Neural cell (in vitro differentiated cells): ENCODE results near the gene FREM3. TPM values are rescaled to one million over a fixed set of nuclear protein-coding genes. Genes with fewer than 3 reads are reported as not detected.

Experiments used
- H2AFZ ChIP-seq: fragments of 200-600, 300-800 bp; sonication (generic), shearing (Covaris generic); 2 replicates; pipeline ENCODE4 v1.6.0; 2014; ENCODE audit warnings: low read depth, mild to moderate bottlenecking, antibody characterized with exemption, low read length, moderate library complexity
- H3F3A ChIP-seq: fragments of 200-600 bp; shearing (Covaris generic); 2 replicates; pipeline ENCODE4 v1.6.1; 2016; ENCODE audit warnings: mild to moderate bottlenecking, moderate library complexity, mixed read lengths, antibody characterized with exemption, low read length; ENCODE audit not compliant: insufficient read depth, poor library complexity, severe bottlenecking
- H3K27ac ChIP-seq: fragments of 200-600, 300-800 bp; sonication (generic), shearing (Covaris generic); 2 replicates; pipeline ENCODE4 v1.5.1; 2014; ENCODE audit warnings: mild to moderate bottlenecking, low read length, moderate library complexity
- H3K27me3 ChIP-seq: fragments of 300-800, 200-600 bp; sonication (generic), shearing (Covaris generic); 2 replicates; pipeline ENCODE4 v1.6.0; 2014; ENCODE audit warnings: mild to moderate bottlenecking, low read depth, low read length, moderate library complexity; ENCODE audit not compliant: insufficient read depth
- H3K36me3 ChIP-seq: fragments of 300-800, 200-600 bp; sonication (generic), shearing (Covaris generic); 2 replicates; pipeline ENCODE4 v1.5.1; 2014; ENCODE audit warnings: mild to moderate bottlenecking, antibody characterized with exemption, low read length, moderate library complexity; ENCODE audit not compliant: insufficient read depth
- H3K4me2 ChIP-seq: fragments of 300-800, 200-600 bp; sonication (generic), shearing (Covaris generic); 2 replicates; pipeline ENCODE4 v1.6.0; 2014; ENCODE audit warnings: mild to moderate bottlenecking, low read length
- H3K4me3 ChIP-seq: fragments of 300-800, 200-600 bp; sonication (generic), shearing (Covaris generic); 2 replicates; pipeline ENCODE4 v1.5.1; 2014; ENCODE audit warnings: mild to moderate bottlenecking, low read length, moderate library complexity
- H3K79me2 ChIP-seq: fragments of 200-600 bp; shearing (Covaris generic); replicated peaks from 2 replicates; pipeline ENCODE4 v1.6.0; 2014; ENCODE audit warnings: mild to moderate bottlenecking, low read length, moderate library complexity; ENCODE audit not compliant: insufficient read depth
- H3K9ac ChIP-seq: fragments of 300-800, 200-600 bp; sonication (generic), shearing (Covaris generic); 2 replicates; pipeline ENCODE4 v1.6.1; 2016; ENCODE audit warnings: mild to moderate bottlenecking, low read length, mixed read lengths
- H3K9me2 ChIP-seq: fragments of 200-600 bp; shearing (Covaris generic); 2 replicates; pipeline ENCODE4 v1.6.1; 2016; ENCODE audit warnings: mild to moderate bottlenecking, low read length, mixed read lengths; ENCODE audit not compliant: insufficient read depth
- H3K9me3 ChIP-seq: fragments of 200-600, 300-800 bp; sonication (generic), shearing (Covaris generic); 2 replicates; pipeline ENCODE4 v1.6.1; 2016; ENCODE audit warnings: mild to moderate bottlenecking, mixed run types, low read length, moderate library complexity, mixed read lengths
- H4K20me1 ChIP-seq: fragments of 200-600 bp; shearing (Covaris generic); 2 replicates; pipeline ENCODE4 v1.6.1; 2016; ENCODE audit warnings: mild to moderate bottlenecking, mixed run types; ENCODE audit not compliant: insufficient read depth
- CTCF ChIP-seq: fragments of 450-650 bp; IDR thresholded peaks from 2 replicates; pipeline ENCODE4 v1.5.1; 2014; ENCODE audit warnings: antibody characterized with exemption, mild to moderate bottlenecking, moderate library complexity; ENCODE audit not compliant: poor library complexity, severe bottlenecking
- EZH2 ChIP-seq: fragments of 200-600, 300-800 bp; shearing (Covaris generic), sonication (generic); IDR thresholded peaks from 2 replicates; pipeline ENCODE4 v1.6.1; 2014; ENCODE audit warnings: antibody characterized with exemption, low read length, borderline replicate concordance, mild to moderate bottlenecking; ENCODE audit not compliant: insufficient read depth, poor library complexity, severe bottlenecking
- MXI1 ChIP-seq: fragments of 450-650 bp; conservative IDR thresholded peaks from 2 replicates; pipeline ENCODE4 v1.6.1; 2014; ENCODE audit warnings: antibody characterized with exemption, mild to moderate bottlenecking; ENCODE audit not compliant: poor library complexity, severe bottlenecking
- POLR2AphosphoS5 ChIP-seq: IDR thresholded peaks from 2 replicates; pipeline ENCODE4 v1.6.1; 2012
- RAD21 ChIP-seq: fragments of 450-650 bp; conservative IDR thresholded peaks from 2 replicates; pipeline ENCODE4 v1.6.1; 2014; ENCODE audit warnings: antibody characterized with exemption, mild to moderate bottlenecking, moderate library complexity
- REST ChIP-seq: IDR thresholded peaks from 2 replicates; pipeline ENCODE4 v1.6.1; 2012; ENCODE audit warnings: borderline replicate concordance
- SMC3 ChIP-seq: fragments of 450-650 bp; conservative IDR thresholded peaks from 2 replicates; pipeline ENCODE4 v1.6.1; 2014; ENCODE audit warnings: antibody characterized with exemption, mild to moderate bottlenecking, moderate library complexity; ENCODE audit not compliant: poor library complexity
- TAF1 ChIP-seq: IDR thresholded peaks from 2 replicates; pipeline ENCODE4 v1.6.1; 2012; ENCODE audit warnings: low read depth
- polyA plus RNA-seq: library from polyadenylated mRNA; depleted of rRNA; stranded (reverse); fragments of >200 nt; gene quantifications from 2 replicates; pipeline ENCODE4 v1.2.3, GENCODE V29; 2014

The FREM3 gene
- polyA plus RNA-seq, 1 donor from 2014 or later = 0.35 TPM

DNA sequence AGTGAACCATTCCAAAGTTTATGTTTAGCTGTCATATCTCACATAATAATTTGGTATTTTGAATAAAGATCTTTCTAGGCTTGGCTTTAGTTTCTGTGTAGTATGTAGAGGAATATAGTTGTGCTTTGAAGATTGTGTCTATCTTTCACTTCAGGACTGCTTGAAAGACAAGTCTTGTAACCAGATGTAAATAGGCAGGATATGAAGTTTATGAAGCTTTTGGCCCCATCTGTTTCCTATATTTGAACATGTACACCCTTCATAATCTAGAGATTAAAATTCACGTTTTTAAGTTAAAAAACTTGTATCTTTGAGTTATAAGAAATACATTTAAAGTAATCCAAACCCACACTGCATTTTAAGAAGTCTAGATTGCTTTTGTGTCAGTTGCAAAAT lies 11.7 kb upstream of the FREM3 start (continued):
- TF ChIP-seq EZH2 = no peak

GRCh38 chr4:143711543-143712154 lies 11.2 kb upstream of the FREM3 start:
- Histone ChIP-seq H3K79me2 (no peaks in the 10 kb centered on the region), H3K9ac (no peak overlapping the region), H3K4me2 (no peak overlapping the region), H2AFZ (no peak overlapping the region), H3K9me3 (no peaks in the 10 kb centered on the region), H3K4me3 (no peak overlapping the region), H4K20me1 (no peaks in the 10 kb centered on the region), H3K36me3 (no peaks in the 10 kb centered on the region), H3K27ac (no peak overlapping the region), H3K27me3 (no peaks in the 10 kb centered on the region), H3F3A (no peaks in the 10 kb centered on the region), H3K9me2 (no peaks in the 10 kb centered on the region)
- no peak for TF ChIP-seq CTCF
- TF ChIP-seq SMC3 = no peak
- TF ChIP-seq REST = no peak
- TF ChIP-seq TAF1 = no peak
- no peak for TF ChIP-seq MXI1
- no peak for TF ChIP-seq RAD21

DNA sequence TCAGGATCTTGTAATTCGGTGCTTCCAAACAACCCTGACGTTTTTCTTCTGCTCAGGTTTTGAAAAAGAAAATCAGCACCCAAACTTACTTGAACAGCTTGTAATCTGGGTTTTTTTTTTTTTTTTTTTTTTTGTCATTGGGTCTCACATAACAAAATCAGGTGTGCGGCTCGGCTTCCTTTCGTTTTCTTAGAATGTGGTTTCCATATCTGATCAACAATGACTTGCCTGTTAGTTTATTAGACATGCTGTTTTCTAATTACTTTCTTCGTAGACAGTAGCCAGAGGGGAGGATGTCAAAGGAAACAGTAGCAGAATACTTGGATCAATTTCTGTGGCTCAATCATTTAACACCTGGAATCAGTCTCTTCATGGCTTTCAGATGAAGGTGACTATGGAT lies 890 bp upstream of the FREM3 start:
- H2AFZ ChIP-seq = no peak overlapping the region
- H3K36me3 ChIP-seq = no peaks in the 10 kb centered on the region
- H3K9ac ChIP-seq = no peak overlapping the region
- peak overlapping the region; percentile 78 for H3K4me3 ChIP-seq
- peaks cover 58% of the 10 kb centered on the region for H3K27me3 ChIP-seq
- no peaks in the 10 kb centered on the region for H4K20me1 ChIP-seq
- no peaks in the 10 kb centered on the region for H3K9me2 ChIP-seq
- peaks cover 4% of the 10 kb centered on the region for H3K9me3 ChIP-seq
- H3K4me2 ChIP-seq = peak overlapping the region; percentile 68
- no peaks in the 10 kb centered on the region for H3K79me2 ChIP-seq
- no peak overlapping the region for H3K27ac ChIP-seq
- TF ChIP-seq POLR2AphosphoS5 = peak; percentile 12
- no peak for TF ChIP-seq RAD21
- H3F3A ChIP-seq = no peaks in the 10 kb centered on the region
